ENCODE results near the gene DRD2. TPM values are rescaled to one million over a fixed set of nuclear protein-coding genes. Genes with fewer than 3 reads are reported as not detected.
A peak's percentile ranks its signal among the peaks of the same experiment; 100 is the strongest.
"Not testable (repeated sequence)": the region's sequence is repeated elsewhere in the genome, so short reads cannot be mapped to it uniquely, and the experiment has no call there.

Gene DRD2
- total RNA-seq (2014; rRNA removed; shearing (Covaris generic)), result 3.3 and 4.3 TPM in 2 replicates

- DNase-seq (ENCODE audit: low read depth), result peak; percentile 42
These were observed at the start of gene DRD2 for GRCh38 chr11:113475160-113475761. Gene DRD2 (minus strand): TSS chr11:113475398. CDS start chr11:113424651, 50,747 bp downstream.

DNA sequence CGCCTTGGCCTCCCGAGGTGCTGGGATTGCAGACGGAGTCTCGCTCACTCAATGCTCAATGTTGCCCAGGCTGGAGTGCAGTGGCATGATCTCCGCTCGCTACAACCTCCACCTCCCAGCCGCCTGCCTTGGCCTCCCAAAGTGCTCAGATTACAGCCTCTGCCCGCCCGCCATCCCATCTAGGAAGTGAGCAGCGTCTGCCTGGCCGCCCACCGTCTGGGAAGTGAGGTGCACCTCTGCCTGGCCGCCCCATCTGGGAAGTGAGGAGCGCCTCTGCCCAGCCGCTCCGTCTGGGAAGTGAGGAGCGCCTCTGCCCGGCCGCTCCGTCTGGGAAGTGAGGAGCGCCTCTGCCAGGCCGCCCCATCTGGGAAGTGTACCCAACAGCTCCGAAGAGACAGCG, 48.7 kb upstream of the DRD2 start:
- DNase-seq (ENCODE audit: low read depth), result not testable (repeated sequence)

DNA sequence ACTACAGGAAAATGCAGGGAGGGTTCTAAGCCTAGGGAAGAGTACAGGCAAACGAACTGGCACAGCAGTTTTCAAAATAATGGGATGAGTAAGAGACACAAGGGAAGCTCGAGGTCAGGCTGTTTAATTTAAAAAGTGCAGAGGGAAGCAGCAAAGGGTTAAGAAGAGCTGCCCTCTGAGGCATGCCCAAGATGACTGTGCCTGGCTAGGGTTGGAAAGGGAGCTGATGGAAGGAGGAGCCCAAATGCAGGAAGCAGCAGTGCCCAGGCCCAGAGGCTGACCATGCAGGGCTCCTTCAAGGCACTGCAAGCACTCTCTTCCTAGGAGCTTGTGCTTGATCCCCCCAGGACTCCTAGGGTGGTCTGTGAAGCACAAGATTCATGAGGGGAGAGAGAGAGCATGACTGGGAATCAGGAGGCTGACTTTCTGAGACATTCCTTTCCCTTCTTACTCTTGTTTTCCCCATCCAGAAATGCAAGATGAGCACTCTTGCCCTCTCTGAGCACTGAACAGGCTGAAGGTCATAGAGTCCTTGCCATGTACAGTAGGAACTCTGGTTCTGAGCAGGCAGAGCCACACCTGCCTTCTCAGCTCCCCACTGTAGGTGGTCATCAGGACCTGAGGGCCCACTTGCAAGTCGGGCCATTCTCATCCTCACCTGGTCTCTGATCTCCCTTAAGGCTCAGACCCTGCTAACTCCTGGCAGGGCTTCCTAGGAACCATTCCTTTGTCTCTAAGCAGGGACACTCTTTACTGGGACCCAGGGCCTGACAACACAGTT, 46.7 kb upstream of the DRD2 start:
- peak; percentile 76 for DNase-seq (ENCODE audit: low read depth)

GRCh38 chr11:113519989-113520613, 44.9 kb upstream of the DRD2 start:
- peak; percentile 77 for DNase-seq (ENCODE audit: low read depth)

DNA sequence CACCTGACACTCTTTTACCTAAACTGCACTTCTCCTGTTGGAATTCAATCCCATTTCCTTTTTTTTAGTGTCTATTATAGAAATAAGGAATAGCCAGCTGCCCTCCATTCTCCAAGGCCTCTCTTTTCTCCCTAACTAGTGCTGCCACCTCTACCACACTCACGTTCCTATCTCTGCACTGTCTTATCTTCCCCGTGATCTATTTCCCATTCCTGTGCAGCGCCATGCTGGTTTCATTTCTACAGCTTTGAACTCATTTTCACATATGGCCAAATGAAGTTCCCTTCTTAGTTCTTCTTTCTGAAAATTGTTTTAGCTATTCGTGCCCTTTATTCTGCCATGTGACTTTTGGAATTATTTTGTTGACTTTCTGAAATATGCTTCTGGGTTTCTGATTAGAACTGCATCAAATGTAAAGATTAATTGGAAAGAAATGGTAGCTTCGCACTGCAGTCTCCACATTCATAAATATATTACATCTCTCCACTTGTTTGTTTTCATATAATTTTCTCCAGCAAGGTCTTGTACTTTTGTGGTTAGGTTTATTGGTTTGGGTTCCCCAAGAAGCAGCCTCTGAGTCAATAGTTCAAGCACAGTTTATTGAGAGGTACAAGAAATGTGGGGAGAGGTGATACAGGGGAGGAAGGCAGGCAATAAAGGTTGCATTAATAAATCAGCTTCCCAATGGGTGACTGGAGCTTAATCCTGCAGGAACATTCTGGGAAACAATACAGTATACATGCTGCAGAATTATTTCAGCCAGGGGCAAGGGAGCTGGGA, 43.7 kb upstream of the DRD2 start:
- DNase-seq (ENCODE audit: low read depth), result peak; percentile 75

- DNase-seq (ENCODE audit: low read depth), result no peak
These were observed 42.2 kb upstream of the DRD2 start for GRCh38 chr11:113517361-113517760.

GRCh38 chr11:113514856-113515255, 39.7 kb upstream of the DRD2 start:
- no peak for DNase-seq (ENCODE audit: low read depth)

DNA sequence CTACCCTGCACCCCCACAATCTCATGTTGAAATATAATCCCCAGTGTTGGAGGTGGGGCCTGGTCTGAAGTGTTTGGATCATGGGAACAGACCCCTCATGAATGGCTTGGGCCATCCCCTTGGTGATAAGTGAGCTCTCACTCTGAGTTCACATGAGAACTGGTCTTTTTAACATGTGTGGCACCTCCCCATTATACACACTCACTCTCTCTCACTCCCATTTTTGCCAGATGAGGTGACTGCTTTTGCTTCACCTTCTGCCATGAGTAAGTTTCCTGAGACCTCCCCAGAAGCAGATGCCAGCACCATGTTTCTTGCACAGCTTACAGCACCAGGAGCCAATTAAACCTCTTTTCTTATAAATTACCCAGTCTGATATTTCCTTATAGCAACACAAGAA, 32.1 kb upstream of the DRD2 start:
- peak; percentile 45 for DNase-seq (ENCODE audit: low read depth)

GRCh38 chr11:113506893-113507292, 31.7 kb upstream of the DRD2 start:
- no peak for DNase-seq (ENCODE audit: low read depth)

- no peak for DNase-seq (ENCODE audit: low read depth)
These were observed 31.3 kb upstream of the DRD2 start for GRCh38 chr11:113506461-113506860.

GRCh38 chr11:113505541-113506375, 30.6 kb upstream of the DRD2 start:
- peak; percentile 95 for DNase-seq (ENCODE audit: low read depth)

- no peak for DNase-seq (ENCODE audit: low read depth)
These were observed 29.8 kb upstream of the DRD2 start for GRCh38 chr11:113505046-113505445.

- DNase-seq (ENCODE audit: low read depth), result no peak
These were observed 29.4 kb upstream of the DRD2 start for GRCh38 chr11:113504586-113504985.

DNA sequence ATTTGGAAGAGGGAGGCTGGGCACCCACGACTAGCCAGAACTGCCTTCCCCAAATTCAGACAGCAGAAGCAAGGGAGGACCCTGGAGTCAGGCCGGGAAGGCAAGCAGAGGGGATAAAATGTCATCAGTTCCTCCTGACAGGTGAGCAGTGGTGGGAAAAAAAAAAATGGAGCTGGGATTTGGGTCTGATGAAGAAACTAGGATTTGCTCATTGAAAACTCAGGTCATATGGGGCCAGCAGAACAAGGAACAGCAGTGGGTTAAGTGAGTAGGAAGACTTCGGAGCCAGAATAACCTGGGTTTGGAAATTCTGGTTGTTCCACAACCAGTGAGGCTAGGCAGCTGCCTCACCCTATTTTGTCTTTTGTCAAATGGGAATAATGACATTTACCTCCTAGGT, 28.9 kb upstream of the DRD2 start:
- DNase-seq (ENCODE audit: low read depth), result no peak

DNA sequence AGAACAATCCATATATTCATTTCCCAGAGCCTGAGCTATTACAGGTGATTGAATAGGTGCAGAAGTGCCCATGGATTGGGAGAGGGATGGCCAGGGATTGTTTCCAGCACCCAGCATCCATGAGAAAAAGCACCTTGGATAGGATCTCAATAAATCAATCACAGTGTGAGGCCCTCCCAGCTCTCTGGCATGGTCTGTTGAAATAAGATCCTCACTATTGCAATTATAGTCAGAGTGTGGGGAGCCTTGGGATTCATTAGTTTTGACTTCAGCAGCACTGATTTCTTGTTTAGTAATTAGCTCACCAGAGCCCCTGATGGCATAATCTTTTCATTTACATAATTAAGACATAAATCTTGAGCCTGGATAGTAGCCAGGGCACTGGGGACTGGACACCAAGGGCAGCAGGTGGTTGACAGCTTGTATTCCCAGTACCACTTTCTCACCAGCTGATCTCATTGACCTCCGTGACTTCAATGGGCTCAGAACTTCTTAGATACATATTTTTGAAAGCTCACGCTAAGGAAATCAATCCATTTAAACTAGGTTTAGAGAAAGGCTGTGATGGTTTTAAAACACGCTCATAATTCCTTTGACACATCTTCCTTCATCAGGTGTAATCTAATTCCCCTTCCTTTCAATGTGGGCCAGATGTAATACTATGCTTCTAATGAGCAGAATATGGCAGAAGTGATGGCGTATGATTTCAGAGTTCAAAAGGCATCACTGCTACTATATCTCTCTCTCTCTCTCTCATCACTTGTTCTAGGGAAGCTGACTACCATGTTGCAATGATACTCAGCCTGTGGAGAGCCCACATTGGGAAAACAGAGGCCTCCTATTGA, 22.1 kb upstream of the DRD2 start:
- DNase-seq (ENCODE audit: low read depth), result no peak

GRCh38 chr11:113496026-113496651, 20.9 kb upstream of the DRD2 start:
- no peak for DNase-seq (ENCODE audit: low read depth)

DNA sequence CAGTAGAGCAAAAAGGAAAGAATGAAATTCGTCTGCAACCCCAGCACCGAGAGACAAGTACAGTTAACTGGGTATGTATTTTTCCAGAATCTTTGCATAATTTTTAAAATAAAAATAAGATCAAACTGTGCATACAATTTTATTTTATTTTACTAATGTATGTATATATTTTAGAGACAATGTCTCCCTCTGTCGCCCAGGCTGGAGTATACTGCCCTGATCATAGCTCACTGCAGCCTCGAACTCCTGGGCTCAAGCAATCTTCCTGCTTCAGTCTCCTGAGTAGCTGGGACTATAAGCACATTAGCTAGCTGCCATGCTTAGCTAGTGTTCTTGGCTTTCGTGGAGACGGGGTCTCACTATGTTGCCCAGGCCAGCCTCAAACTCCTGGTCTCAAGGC, 18.8 kb upstream of the DRD2 start:
- DNase-seq (ENCODE audit: low read depth), result no peak

- DNase-seq (ENCODE audit: low read depth), result no peak
These were observed 18.0 kb upstream of the DRD2 start for GRCh38 chr11:113493206-113493605.

DNA sequence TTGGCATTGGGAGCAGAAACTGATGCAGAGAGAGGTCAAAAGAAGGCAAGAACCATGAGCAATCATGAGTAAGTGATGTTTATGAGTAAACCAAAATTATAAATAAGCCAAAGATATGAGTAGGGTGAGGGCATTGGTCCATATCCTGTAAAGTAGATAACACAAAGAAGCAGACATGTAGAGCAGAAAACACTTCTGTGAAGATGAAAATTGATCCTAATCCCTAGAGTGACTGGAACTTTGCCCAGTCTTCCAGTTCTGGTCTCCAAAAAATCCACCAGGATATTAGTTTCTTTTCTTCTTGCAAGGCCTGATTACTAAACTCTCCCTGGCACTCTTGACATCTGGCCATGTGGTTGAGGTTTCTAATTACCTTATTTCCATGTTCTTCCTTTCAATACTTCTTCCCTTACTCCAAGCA, 13.7 kb upstream of the DRD2 start:
- DNase-seq (ENCODE audit: low read depth), result peak; percentile 88

GRCh38 chr11:113487622-113488021, 12.4 kb upstream of the DRD2 start:
- no peak for DNase-seq (ENCODE audit: low read depth)

All from M059J (cell line).